ENCODE results near the gene ELOF1.
A peak's percentile ranks its signal among the peaks of the same experiment; 100 is the strongest.

ELOF1 gene

GRCh38 chr19:11541238-11541637 is 17.8 kb downstream of the ELOF1 start:
- TF ChIP-seq, protein P1, sequence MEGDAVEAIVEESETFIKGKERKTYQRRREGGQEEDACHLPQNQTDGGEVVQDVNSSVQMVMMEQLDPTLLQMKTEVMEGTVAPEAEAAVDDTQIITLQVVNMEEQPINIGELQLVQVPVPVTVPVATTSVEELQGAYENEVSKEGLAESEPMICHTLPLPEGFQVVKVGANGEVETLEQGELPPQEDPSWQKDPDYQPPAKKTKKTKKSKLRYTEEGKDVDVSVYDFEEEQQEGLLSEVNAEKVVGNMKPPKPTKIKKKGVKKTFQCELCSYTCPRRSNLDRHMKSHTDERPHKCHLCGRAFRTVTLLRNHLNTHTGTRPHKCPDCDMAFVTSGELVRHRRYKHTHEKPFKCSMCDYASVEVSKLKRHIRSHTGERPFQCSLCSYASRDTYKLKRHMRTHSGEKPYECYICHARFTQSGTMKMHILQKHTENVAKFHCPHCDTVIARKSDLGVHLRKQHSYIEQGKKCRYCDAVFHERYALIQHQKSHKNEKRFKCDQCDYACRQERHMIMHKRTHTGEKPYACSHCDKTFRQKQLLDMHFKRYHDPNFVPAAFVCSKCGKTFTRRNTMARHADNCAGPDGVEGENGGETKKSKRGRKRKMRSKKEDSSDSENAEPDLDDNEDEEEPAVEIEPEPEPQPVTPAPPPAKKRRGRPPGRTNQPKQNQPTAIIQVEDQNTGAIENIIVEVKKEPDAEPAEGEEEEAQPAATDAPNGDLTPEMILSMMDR (IDR thresholded peaks at IDR 0.05), result no peak

DNA sequence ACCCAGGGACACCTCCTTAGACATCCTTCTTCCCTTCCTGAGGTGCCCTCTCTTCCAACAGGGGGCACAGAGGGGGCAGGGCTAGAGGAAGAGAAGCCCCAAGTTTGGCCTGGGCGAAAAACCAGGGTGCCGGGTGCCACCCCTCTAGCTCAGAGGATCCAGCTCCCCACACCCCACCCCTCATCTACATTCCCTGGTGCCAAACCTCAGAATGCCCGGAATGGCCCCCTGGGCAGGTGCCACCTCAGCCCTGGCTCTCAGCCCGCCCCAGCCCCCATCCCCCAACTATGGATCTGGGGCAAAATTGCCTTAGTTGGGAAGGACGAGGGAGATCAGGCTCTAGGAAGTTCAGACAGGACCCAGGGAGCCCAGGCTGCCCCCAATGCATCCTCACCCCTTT is 18.4 kb downstream of the ELOF1 start:
- TF ChIP-seq, protein P1 (IDR thresholded peaks at IDR 0.05), result no peak

GRCh38 chr19:11539495-11540365 is 19.3 kb downstream of the ELOF1 start:
- TF ChIP-seq, protein P1 (IDR thresholded peaks at IDR 0.05), result no peak

DNA sequence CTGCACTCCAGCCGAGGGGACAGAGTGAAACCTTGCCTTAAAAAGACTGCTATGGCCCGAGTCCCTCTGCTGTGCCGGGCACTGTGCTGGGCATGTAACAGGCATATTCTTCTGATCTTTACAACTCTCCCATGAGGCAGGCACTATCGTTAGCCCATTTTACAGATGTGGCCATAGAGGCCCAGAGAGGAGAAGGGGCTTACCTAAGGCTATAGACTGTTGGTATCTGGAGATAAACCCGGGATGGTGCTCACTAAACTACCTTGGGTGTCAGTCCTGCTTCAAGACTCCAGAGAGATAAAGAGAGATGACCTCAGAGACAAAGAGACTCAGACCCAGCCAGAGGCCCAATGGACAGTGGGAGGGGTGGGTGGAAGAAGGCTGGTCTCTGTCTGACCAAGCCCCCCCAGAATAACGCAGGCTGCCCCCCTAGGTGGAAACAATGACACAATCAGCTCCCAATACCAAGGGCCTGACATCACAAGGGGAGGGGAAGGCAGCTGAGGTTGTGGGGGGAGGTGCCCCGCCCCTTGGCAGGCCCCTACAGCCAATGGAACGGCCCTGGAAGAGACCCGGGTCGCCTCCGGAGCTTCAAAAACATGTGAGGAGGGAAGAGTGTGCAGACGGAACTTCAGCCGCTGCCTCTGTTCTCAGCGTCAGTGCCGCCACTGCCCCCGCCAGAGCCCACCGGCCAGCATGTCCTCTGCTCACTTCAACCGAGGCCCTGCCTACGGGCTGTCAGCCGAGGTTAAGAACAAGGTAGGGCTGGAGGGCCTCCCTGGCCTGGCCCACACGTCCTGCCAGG is 20.6 kb downstream of the ELOF1 start, which contains the start of gene CNN1:
Gene CNN1 (plus strand): TSS at position 620 of the 805 bp plus-strand sequence. CDS start 77 bp downstream, at position 697.
- TF ChIP-seq, protein P1 (IDR thresholded peaks at IDR 0.05), result no peak

DNA sequence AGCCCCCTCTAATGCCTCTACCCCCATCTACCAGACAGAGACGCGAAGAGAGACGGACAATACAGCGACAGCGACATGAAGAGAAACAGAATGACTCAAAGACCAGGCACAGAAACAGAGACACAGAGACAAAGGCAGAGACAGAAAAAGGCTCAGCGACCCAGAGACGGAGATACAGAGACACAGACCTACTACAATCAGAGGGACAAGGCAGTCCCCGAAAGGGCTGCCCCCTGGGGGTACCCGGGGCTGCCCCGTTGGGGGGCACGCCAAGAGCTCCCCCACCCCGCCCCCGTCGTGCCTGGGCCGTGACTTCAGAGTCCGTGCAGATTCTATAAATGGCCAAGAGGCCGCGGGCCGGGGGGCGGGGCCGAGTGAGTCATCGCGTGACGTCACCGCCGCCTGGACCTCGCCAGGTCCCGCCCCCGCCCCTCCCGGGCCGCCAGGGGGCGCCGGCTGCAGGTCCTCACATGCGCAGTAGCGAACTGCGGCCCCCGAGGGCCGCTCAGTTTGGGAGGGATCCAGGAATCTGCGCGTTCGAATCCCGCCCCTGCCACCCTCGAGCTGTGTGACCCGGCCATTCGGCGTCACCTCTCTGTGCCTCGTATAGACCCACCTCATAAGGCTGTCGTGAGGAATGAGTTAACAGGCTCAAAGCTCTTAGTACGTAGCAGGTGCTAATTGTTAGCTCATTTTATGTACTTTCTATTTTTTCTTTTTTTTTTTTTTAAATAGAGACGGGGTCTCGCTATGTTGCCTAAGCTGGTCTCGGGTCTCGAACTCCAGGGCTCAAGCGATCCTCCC is 23.0 kb downstream of the ELOF1 start:
- TF ChIP-seq, protein P1 (IDR thresholded peaks at IDR 0.05), result peak; percentile 85

DNA sequence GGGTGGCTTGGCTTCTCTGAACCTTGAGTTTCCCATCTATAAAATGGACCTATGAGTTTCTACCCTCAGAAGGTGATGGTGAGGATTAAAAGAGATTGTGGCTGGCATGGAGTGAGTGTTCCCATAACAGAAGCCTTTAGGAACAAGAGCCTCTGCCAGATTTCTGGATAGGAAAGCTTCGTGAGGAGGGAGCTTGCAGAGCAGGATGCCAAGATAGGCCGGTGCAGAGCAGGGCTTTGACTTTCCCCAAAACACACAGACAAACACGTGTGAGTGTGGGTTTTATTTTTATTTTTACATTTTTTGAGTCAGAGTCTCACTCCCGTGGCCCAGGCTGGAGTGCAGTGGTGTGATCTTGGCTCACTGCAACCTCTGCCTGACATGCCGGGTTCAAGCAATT is 24.1 kb downstream of the ELOF1 start:
- TF ChIP-seq, protein P1 (IDR thresholded peaks at IDR 0.05), result no peak

- TF ChIP-seq, protein P1 (IDR thresholded peaks at IDR 0.05), result no peak
Measured at GRCh38 chr19:11534538-11534937, 24.5 kb downstream of the ELOF1 start.

Data from LNCAP (cell line).